Mammary epithelial cell (primary cell): ENCODE data around the gene TLE3.

Experiments used
- CTCF ChIP-seq, 2 donors: IDR thresholded peaks in 1 of 2; conservative IDR thresholded peaks in 1 of 2; 2 replicates each; pipeline ENCODE4 v1.5.1; 2011 to 2012; ENCODE audit warnings: inconsistent platforms in 2 of 2, low read length in 2 of 2, mild to moderate bottlenecking in 2 of 2, control low read depth in 1 of 2, low read depth in 1 of 2; ENCODE audit not compliant: insufficient read depth in 1 of 2; ENCODE audit errors: extremely low read depth in 1 of 2
- EZH2 ChIP-seq: IDR thresholded peaks from 2 replicates; pipeline ENCODE4 v1.6.1; 2012; ENCODE audit warnings: low read length, inconsistent platforms, borderline replicate concordance

GRCh38 chr15:70093481-70094319 lies 4.0 kb downstream of the TLE3 start:
- TF ChIP-seq CTCF (conservative IDR thresholded peaks at IDR 0.05 in 1 of 2, IDR thresholded peaks at IDR 0.05 in 1 of 2; ENCODE audit: extremely low read depth in 1 of 2, insufficient read depth in 1 of 2, low read depth in 1 of 2, low read length in 2 of 2) (no peak), EZH2 (no peak)
